Epithelial cell of esophagus (primary cell): ENCODE data around the gene ITLN2.
A peak's percentile ranks its signal among the peaks of the same experiment; 100 is the strongest.

Experiments used
- DNase-seq: peaks from one replicate; pipeline ENCODE4 v3.0.0; 2010; ENCODE audit warnings: low read depth
- H3K4me3 ChIP-seq: 2 replicates; pipeline ENCODE4 v1.5.1; 2011; ENCODE audit warnings: mild to moderate bottlenecking, low read length, control low read depth
- CTCF ChIP-seq: IDR thresholded peaks from 2 replicates; pipeline ENCODE4 v1.5.1; 2011; ENCODE audit warnings: low read depth, mild to moderate bottlenecking, low read length, control low read depth, inconsistent platforms; ENCODE audit not compliant: insufficient read depth; ENCODE audit errors: missing control alignments

Gene ITLN2

GRCh38 chr1:160954158-160955104 is at the start of gene ITLN2:
Gene ITLN2, minus strand, starts transcription at chr1:160954809. Its CDS starts 68 bp downstream, at chr1:160954741.
- no peak within 1 kb of the TSS for H3K4me3 ChIP-seq
- TF ChIP-seq CTCF: peak; percentile 72
- DNase-seq: peak; percentile 54

GRCh38 chr1:161001525-161001924 is 46.9 kb upstream of the ITLN2 start:
- H3K4me3 ChIP-seq: no peak overlapping the region
- TF ChIP-seq CTCF: no peak

GRCh38 chr1:161000736-161001480 is 46.3 kb upstream of the ITLN2 start:
- DNase-seq: no peak
- TF ChIP-seq CTCF: no peak
- no peak overlapping the region for H3K4me3 ChIP-seq

More at GRCh38 chr1:161001525-161001924, 46.9 kb upstream of the ITLN2 start:
- no peak for DNase-seq

GRCh38 chr1:160999376-160999775 is 44.8 kb upstream of the ITLN2 start:
- H3K4me3 ChIP-seq: no peak overlapping the region
- no peak for DNase-seq

GRCh38 chr1:160997323-160998038 is 42.9 kb upstream of the ITLN2 start:
- peak; percentile 73 for DNase-seq
- no peak overlapping the region for H3K4me3 ChIP-seq
- TF ChIP-seq CTCF: peak; percentile 80

More at GRCh38 chr1:160999376-160999775, 44.8 kb upstream of the ITLN2 start:
- TF ChIP-seq CTCF: no peak

GRCh38 chr1:160996178-160996577 is 41.6 kb upstream of the ITLN2 start:
- no peak for TF ChIP-seq CTCF
- H3K4me3 ChIP-seq: no peak overlapping the region
- peak; percentile 90 for DNase-seq
